HEK293T (cell line): ENCODE data around the gene SLC25A48.
A peak's percentile ranks its signal among the peaks of the same experiment; 100 is the strongest.

ENCODE experiments used
- CTCF ChIA-PET: fragments of 350-600 bp; formaldehyde crosslinking; extraction: SDS; loops from one replicate; lab custom pipeline; 2021; ENCODE audit warnings: antibody characterized with exemption, inconsistent platforms; lab: Yijun Ruan, JAX
- POLR2A ChIA-PET: fragments of 350-600 bp; formaldehyde crosslinking; extraction: SDS; loops from one replicate; lab custom pipeline; 2020; ENCODE audit warnings: antibody characterized with exemption, inconsistent platforms; lab: Yijun Ruan, JAX
- DNase-seq: peaks from one replicate; pipeline ENCODE4 v3.0.0; 2012; ENCODE audit warnings: mixed read lengths; ENCODE audit errors: extremely low spot score
- ARNT ChIP-seq: fragments of 450-650 bp; IDR thresholded peaks from 2 replicates; pipeline ENCODE4 v1.6.1; 2017; ENCODE audit warnings: mild to moderate bottlenecking
- BHLHE40 ChIP-seq: fragments of 450-650 bp; IDR thresholded peaks from 2 replicates; pipeline ENCODE4 v1.6.1; 2016; ENCODE audit warnings: mild to moderate bottlenecking, moderate library complexity, borderline replicate concordance
- CTBP1 ChIP-seq: fragments of 450-650 bp; IDR thresholded peaks from 2 replicates; pipeline ENCODE4 v1.6.1; 2016; ENCODE audit warnings: borderline replicate concordance
- ELF4 ChIP-seq: fragments of 450-650 bp; IDR thresholded peaks from 2 replicates; pipeline ENCODE4 v1.6.1; 2017; ENCODE audit warnings: antibody characterized with exemption
- FOXA1 ChIP-seq: fragments of 450-650 bp; IDR thresholded peaks from 2 replicates; pipeline ENCODE4 v1.6.1; 2016; ENCODE audit warnings: mild to moderate bottlenecking
- FOXK2 ChIP-seq: fragments of 450-650 bp; IDR thresholded peaks from 2 replicates; pipeline ENCODE4 v1.6.1; 2016; ENCODE audit warnings: mild to moderate bottlenecking
- FOXM1 ChIP-seq: fragments of 450-650 bp; IDR thresholded peaks from 2 replicates; pipeline ENCODE4 v1.6.1; 2017; ENCODE audit warnings: mild to moderate bottlenecking, borderline replicate concordance
- HDGF ChIP-seq: fragments of 450-650 bp; IDR thresholded peaks from 2 replicates; pipeline ENCODE4 v1.6.1; 2017; ENCODE audit warnings: antibody characterized with exemption, borderline replicate concordance
- L3MBTL2 ChIP-seq: fragments of 450-650 bp; conservative IDR thresholded peaks from 2 replicates; pipeline ENCODE4 v1.6.1; 2016; ENCODE audit warnings: mild to moderate bottlenecking
- LEF1 ChIP-seq: fragments of 450-650 bp; IDR thresholded peaks from 2 replicates; pipeline ENCODE4 v1.6.1; 2017; ENCODE audit warnings: mild to moderate bottlenecking, borderline replicate concordance
- NFRKB ChIP-seq: fragments of 450-650 bp; IDR thresholded peaks from 2 replicates; pipeline ENCODE4 v1.6.1; 2016; ENCODE audit warnings: mild to moderate bottlenecking, moderate library complexity
- PKNOX1 ChIP-seq: fragments of 450-650 bp; IDR thresholded peaks from 2 replicates; pipeline ENCODE4 v1.6.1; 2016
- SP1 ChIP-seq: fragments of 450-650 bp; IDR thresholded peaks from 2 replicates; pipeline ENCODE4 v1.6.1; 2017
- SUZ12 ChIP-seq: fragments of 450-650 bp; IDR thresholded peaks from 2 replicates; pipeline ENCODE4 v1.6.1; 2016; ENCODE audit warnings: mild to moderate bottlenecking
- TARDBP ChIP-seq: fragments of 450-650 bp; IDR thresholded peaks from 2 replicates; pipeline ENCODE4 v1.6.1; 2016
- ZNF384 ChIP-seq: fragments of 450-650 bp; IDR thresholded peaks from 2 replicates; pipeline ENCODE4 v1.6.1; 2016

Gene SLC25A48

GRCh38 chr5:135834639-135835529 is at the start of gene SLC25A48:
Gene SLC25A48 (plus strand): TSS chr5:135834663. CDS start chr5:135834848, 185 bp downstream.
- TF ChIP-seq SUZ12 (no peak), SP1 (no peak), ARNT (no peak), L3MBTL2 (peak; percentile 72; the same call in 1 of the 2 replicates)
- ChIA-PET POLR2A (interaction anchor here (0.6 kb wide), 1 partner anchor 106 kb away, joined by 3 read pairs; no protein-coding TSS in a partner anchor), CTCF (interaction anchor here (0.6 to 2.1 kb wide), 17 partner anchors 9 to 389 kb away, joined by 3 to 16 read pairs (median 3); partner anchors contain the start of gene CXCL14)
- DNase-seq: peak; percentile 85

- DNase-seq: no peak
- TF ChIP-seq FOXA1: no peak
- ChIA-PET CTCF (no interaction called here), POLR2A (no interaction called here)
Measured at GRCh38 chr5:135800656-135801055, 33.8 kb upstream of the SLC25A48 start.

GRCh38 chr5:135810188-135810943 is 24.1 kb upstream of the SLC25A48 start:
- ChIA-PET CTCF (no interaction called here), POLR2A (no interaction called here)
- TF ChIP-seq BHLHE40: no peak
- no peak for TF ChIP-seq FOXM1
- no peak for TF ChIP-seq FOXA1
- no peak for TF ChIP-seq PKNOX1
- no peak for TF ChIP-seq ZNF384
- DNase-seq: no peak

DNA sequence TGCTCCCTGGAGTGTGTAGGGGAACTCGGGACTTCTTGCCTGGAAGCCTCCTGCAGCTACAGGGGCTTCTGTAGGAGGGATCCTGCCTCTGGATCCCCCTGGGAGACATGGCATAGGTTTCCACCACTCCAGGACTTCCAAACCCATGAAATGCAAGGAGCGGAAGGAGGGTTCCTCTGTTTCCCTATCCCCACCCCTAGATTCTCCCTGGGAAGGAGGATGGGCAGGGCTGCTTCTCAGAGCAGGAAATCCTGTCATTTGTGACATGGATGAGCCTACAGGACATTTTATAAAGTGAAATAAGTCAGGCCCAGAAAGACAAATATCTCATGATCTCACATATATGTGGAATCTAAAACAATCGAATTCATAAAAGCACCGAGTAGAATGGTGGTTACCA is 23.5 kb upstream of the SLC25A48 start:
- DNase-seq: no peak

GRCh38 chr5:135813758-135814157 is 20.7 kb upstream of the SLC25A48 start:
- TF ChIP-seq SUZ12: no peak
- no peak for TF ChIP-seq TARDBP
- no peak for TF ChIP-seq FOXM1
- TF ChIP-seq LEF1: no peak
- no peak for TF ChIP-seq L3MBTL2
- no peak for TF ChIP-seq FOXK2
- TF ChIP-seq ARNT: no peak
- TF ChIP-seq SP1: no peak
- TF ChIP-seq PKNOX1: no peak
- TF ChIP-seq ELF4: no peak
- TF ChIP-seq BHLHE40: no peak
- no peak for TF ChIP-seq FOXA1
- no peak for TF ChIP-seq CTBP1
- TF ChIP-seq ZNF384: no peak
- TF ChIP-seq HDGF: no peak
- no peak for TF ChIP-seq NFRKB
- CTCF ChIA-PET: interaction anchor here (1.8 kb wide), 1 partner anchor 248 kb away, joined by 5 read pairs; no protein-coding TSS in a partner anchor
- DNase-seq: no peak
- POLR2A ChIA-PET: no interaction called here

More for the DNA sequence above, 23.5 kb upstream of the SLC25A48 start:
- TF ChIP-seq HDGF: no peak
- TF ChIP-seq SP1: no peak
- no peak for TF ChIP-seq ARNT
- no peak for TF ChIP-seq PKNOX1
- POLR2A ChIA-PET: no interaction called here
- CTCF ChIA-PET: no interaction called here

GRCh38 chr5:135814316-135814715 is 20.1 kb upstream of the SLC25A48 start:
- TF ChIP-seq SUZ12 (no peak), FOXK2 (no peak), FOXA1 (no peak), LEF1 (no peak), TARDBP (no peak), L3MBTL2 (no peak), ELF4 (no peak), ARNT (no peak), NFRKB (no peak), PKNOX1 (no peak), CTBP1 (no peak), HDGF (no peak), SP1 (no peak), FOXM1 (no peak), ZNF384 (no peak), BHLHE40 (no peak)
- DNase-seq: no peak
- ChIA-PET CTCF (no interaction called here), POLR2A (no interaction called here)
